Right lobe of liver (tissue), 4 donors: ENCODE results near the gene CALHM6.
"Not testable (repeated sequence)": the region's sequence is repeated elsewhere in the genome, so short reads cannot be mapped to it uniquely, and the experiment has no call there.

Experiments
- CTCF ChIP-seq, 4 donors: fragments of 200-600 bp in 3 of 4; fragments of 450-650 bp in 1 of 4; IDR thresholded peaks; one replicate each; pipeline versions ENCODE4 v1.5.1 to v1.8.0; 2016 to 2022; ENCODE audit warnings: antibody characterized with exemption in 4 of 4, mild to moderate bottlenecking in 2 of 4
- POLR2A ChIP-seq: fragments of 450-650 bp; IDR thresholded peaks from one replicate; pipeline ENCODE4 v1.6.1; 2017; ENCODE audit warnings: antibody characterized with exemption, mild to moderate bottlenecking
- donor health status: DM: no; HTN: no; CAD: no.
- donor health status: DM: no; HTN: no; CAD: no.
- donor health status: DM: no; HTN: yes; CAD: no.

GRCh38 chr6:116495161-116495560 lies 34.0 kb downstream of the CALHM6 start:
- TF ChIP-seq POLR2A; CTCF (IDR thresholded peaks at IDR 0.05): not testable (repeated sequence)
